Gastrocnemius medialis (tissue), 4 donors: ENCODE data around the gene CCDC170.

Experiments used
- POLR2A ChIP-seq, 2 donors: fragments of 450-650 bp; IDR thresholded peaks; one replicate each; pipeline ENCODE4 v1.6.1; 2017; ENCODE audit warnings: antibody characterized with exemption in 2 of 2, mild to moderate bottlenecking in 2 of 2, moderate library complexity in 2 of 2
- TF ChIP-seq, protein P1 (sequence below), 5 experiments: fragments of 450-650 bp in 3 of 5; fragments of 200-600 bp in 2 of 5; sonication (generic) in 2 of 5; IDR thresholded peaks in 4 of 5; conservative IDR thresholded peaks in 1 of 5; 1 replicate in 4 of 5; 2 replicates in 1 of 5; pipeline ENCODE4 v1.5.1; 2016 to 2019; ENCODE audit warnings: antibody characterized with exemption in 5 of 5, mild to moderate bottlenecking in 3 of 5, moderate library complexity in 3 of 5

GRCh38 chr6:151535476-151536187 is 41.8 kb downstream of the CCDC170 start:
- TF ChIP-seq, protein P1, sequence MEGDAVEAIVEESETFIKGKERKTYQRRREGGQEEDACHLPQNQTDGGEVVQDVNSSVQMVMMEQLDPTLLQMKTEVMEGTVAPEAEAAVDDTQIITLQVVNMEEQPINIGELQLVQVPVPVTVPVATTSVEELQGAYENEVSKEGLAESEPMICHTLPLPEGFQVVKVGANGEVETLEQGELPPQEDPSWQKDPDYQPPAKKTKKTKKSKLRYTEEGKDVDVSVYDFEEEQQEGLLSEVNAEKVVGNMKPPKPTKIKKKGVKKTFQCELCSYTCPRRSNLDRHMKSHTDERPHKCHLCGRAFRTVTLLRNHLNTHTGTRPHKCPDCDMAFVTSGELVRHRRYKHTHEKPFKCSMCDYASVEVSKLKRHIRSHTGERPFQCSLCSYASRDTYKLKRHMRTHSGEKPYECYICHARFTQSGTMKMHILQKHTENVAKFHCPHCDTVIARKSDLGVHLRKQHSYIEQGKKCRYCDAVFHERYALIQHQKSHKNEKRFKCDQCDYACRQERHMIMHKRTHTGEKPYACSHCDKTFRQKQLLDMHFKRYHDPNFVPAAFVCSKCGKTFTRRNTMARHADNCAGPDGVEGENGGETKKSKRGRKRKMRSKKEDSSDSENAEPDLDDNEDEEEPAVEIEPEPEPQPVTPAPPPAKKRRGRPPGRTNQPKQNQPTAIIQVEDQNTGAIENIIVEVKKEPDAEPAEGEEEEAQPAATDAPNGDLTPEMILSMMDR (IDR thresholded peaks at IDR 0.05 in 4 of 5, conservative IDR thresholded peaks at IDR 0.05 in 1 of 5), result no peak
- TF ChIP-seq POLR2A (IDR thresholded peaks at IDR 0.05), result no peak
